Measurements from ENCODE around the gene WNT3A.

GRCh38 chr1:228062085-228062791 is 55.4 kb downstream of the WNT3A start:
- TF ChIP-seq CTCF (conservative IDR thresholded peaks at IDR 0.05) (no peak), ZFX (IDR thresholded peaks at IDR 0.05) (no peak)

Data from C4-2B (cell line).